Measurements from ENCODE around the gene MYF6. TPM values are rescaled to one million over a fixed set of nuclear protein-coding genes. Genes with fewer than 3 reads are reported as not detected.

Gene MYF6
- total RNA-seq, 2 donors from 2014 or later, result not detected

- Mint-ChIP-seq H3K27ac (no peak overlapping the region), H3K4me3 (no peak overlapping the region), H3K36me3 (no peaks in the 10 kb centered on the region), H3K9me3 (peaks cover 11% of the 10 kb centered on the region), H3K27me3 (no peaks in the 10 kb centered on the region), H3K4me1 (ENCODE audit: low read depth in 2 of 2) (no peaks in the 10 kb centered on the region)
- DNase-seq (ENCODE audit: low spot score) (no peak), ATAC-seq (no peak)
These were observed 46.8 kb downstream of the MYF6 start for GRCh38 chr12:80754274-80754673.

- no peaks in the 10 kb centered on the region for H3K27me3 Mint-ChIP-seq
- H3K4me1 Mint-ChIP-seq (ENCODE audit: low read depth in 2 of 2), result no peaks in the 10 kb centered on the region
- no peak for ATAC-seq
- H3K27ac Mint-ChIP-seq, result no peak overlapping the region
- DNase-seq (ENCODE audit: low spot score), result no peak
- no peaks in the 10 kb centered on the region for H3K36me3 Mint-ChIP-seq
- H3K4me3 Mint-ChIP-seq, result no peak overlapping the region
- peaks cover 8% of the 10 kb centered on the region for H3K9me3 Mint-ChIP-seq
These were observed 49.4 kb downstream of the MYF6 start for GRCh38 chr12:80756875-80757274.

Other genes with a start within 250 kb of the MYF6 start
- not detected for gene MYF5, start 9.3 kb downstream of the MYF6 start, total RNA-seq
- gene LIN7A, start 230.3 kb downstream of the MYF6 start, total RNA-seq, result under 1 TPM in 1 of 2 donors, not detected in 1; 0.75 TPM